ENCODE results near the gene C3orf49. TPM values are rescaled to one million over a fixed set of nuclear protein-coding genes. Genes with fewer than 3 reads are reported as not detected.

C3orf49 gene
- total and polyA plus RNA-seq, 2 experiments from 2014 or later = not detected

DNA sequence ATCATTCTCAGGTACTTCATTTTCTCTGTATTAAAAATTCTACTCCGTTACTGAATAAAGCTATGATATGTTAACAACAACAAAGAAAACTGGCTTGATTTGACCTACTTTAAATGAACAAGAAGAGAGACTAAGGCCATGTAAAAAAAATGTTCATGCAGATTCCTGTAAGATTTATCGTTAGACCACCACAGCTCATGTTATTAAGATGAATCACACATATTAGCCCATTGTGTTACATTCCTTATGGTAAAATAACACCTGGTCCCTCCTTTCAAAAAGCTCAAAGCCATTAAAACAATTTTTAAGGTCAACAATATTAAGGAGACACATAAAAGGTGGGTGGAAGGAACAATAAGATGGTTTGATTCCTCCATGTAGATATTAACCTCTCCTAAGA lies 38.2 kb downstream of the C3orf49 start:
- peaks cover 3% of the 10 kb centered on the region for H3K4me1 ChIP-seq (ENCODE audit: low read depth)
- H3K27me3 ChIP-seq = no peaks in the 10 kb centered on the region
- DNase-seq (ENCODE audit: low read depth in 1 of 2, low spot score in 1 of 2) = peak in 1 of 2 donors; percentile 41
- H3K36me3 ChIP-seq = no peaks in the 10 kb centered on the region
- H3K27ac ChIP-seq = no peak overlapping the region
- TF ChIP-seq, protein P1, sequence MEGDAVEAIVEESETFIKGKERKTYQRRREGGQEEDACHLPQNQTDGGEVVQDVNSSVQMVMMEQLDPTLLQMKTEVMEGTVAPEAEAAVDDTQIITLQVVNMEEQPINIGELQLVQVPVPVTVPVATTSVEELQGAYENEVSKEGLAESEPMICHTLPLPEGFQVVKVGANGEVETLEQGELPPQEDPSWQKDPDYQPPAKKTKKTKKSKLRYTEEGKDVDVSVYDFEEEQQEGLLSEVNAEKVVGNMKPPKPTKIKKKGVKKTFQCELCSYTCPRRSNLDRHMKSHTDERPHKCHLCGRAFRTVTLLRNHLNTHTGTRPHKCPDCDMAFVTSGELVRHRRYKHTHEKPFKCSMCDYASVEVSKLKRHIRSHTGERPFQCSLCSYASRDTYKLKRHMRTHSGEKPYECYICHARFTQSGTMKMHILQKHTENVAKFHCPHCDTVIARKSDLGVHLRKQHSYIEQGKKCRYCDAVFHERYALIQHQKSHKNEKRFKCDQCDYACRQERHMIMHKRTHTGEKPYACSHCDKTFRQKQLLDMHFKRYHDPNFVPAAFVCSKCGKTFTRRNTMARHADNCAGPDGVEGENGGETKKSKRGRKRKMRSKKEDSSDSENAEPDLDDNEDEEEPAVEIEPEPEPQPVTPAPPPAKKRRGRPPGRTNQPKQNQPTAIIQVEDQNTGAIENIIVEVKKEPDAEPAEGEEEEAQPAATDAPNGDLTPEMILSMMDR (IDR thresholded peaks at IDR 0.05; ENCODE audit: low read depth, low read length) = no peak
- H3K9me3 ChIP-seq (ENCODE audit: low read depth) = no peaks in the 10 kb centered on the region
- no peak overlapping the region for H3K4me3 ChIP-seq

DNA sequence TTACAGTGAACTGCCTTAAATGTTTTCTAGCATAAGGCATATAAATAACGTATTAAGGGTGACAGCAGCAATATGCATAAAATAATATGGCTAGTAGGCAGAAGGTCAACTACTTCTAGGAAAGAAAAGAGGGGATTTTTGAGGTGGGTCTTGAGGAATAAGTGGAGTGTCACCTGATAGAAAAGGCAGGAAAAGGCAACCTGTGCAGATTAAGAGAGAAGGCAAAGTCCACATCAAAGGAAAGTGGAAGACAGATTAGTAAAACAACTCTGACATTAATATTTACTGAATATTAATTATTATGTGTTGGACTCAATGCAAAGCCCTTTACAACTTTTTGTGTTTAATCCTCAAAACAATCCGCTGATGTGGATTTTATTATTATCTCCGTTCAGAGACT lies 41.7 kb downstream of the C3orf49 start:
- no peak overlapping the region for H3K4me3 ChIP-seq
- TF ChIP-seq, protein P1 (IDR thresholded peaks at IDR 0.05; ENCODE audit: low read depth, low read length) = no peak
- H3K4me1 ChIP-seq (ENCODE audit: low read depth) = peaks cover 15% of the 10 kb centered on the region
- DNase-seq (ENCODE audit: low read depth in 1 of 2, low spot score in 1 of 2) = no peak
- H3K27ac ChIP-seq = no peak overlapping the region
- H3K9me3 ChIP-seq (ENCODE audit: low read depth) = no peaks in the 10 kb centered on the region
- H3K36me3 ChIP-seq = no peaks in the 10 kb centered on the region
- no peaks in the 10 kb centered on the region for H3K27me3 ChIP-seq

DNA sequence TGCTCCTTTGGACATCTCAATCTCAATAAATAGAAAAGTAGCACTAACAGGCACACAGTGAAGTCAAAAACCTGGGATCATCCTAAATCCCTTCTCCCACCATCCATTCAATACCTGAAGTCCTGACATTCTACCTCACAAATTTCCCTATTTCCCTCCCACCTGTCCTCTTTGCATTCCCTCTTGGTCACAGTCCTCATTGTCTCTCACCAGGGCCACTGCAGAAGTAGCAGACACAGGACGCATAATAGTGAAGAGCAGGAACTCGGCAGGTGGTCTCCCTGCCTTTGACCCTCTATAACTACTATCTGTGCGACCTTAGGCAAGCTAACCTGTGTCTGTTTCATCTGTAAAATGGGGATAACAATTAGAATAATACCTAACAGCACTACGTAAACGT lies 42.2 kb downstream of the C3orf49 start:
- peaks cover 15% of the 10 kb centered on the region for H3K4me1 ChIP-seq (ENCODE audit: low read depth)
- no peaks in the 10 kb centered on the region for H3K9me3 ChIP-seq (ENCODE audit: low read depth)
- H3K27me3 ChIP-seq = no peaks in the 10 kb centered on the region
- H3K36me3 ChIP-seq = no peaks in the 10 kb centered on the region
- no peak overlapping the region for H3K27ac ChIP-seq
- TF ChIP-seq, protein P1 (IDR thresholded peaks at IDR 0.05; ENCODE audit: low read depth, low read length) = no peak
- H3K4me3 ChIP-seq = no peak overlapping the region
- no peak for DNase-seq (ENCODE audit: low read depth in 1 of 2, low spot score in 1 of 2)

DNA sequence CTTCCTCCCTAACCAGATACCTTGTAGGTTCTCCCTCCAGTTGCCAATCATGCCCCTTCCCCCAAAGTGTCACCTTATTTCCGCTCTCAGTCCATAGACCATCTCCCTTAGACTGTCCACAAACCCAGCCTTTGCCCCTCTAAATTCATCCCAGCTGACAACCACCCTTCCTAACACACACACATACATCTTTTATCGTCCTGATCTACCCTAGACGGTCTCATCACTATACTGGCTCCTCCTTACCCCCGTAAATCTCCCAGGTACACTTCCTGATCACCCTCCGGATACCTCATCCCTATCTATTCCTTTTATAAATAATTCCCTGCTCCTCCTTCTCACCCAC lies 43.7 kb downstream of the C3orf49 start:
- H3K27ac ChIP-seq = no peak overlapping the region
- peak overlapping the region; percentile 87 for H3K4me3 ChIP-seq
- DNase-seq (ENCODE audit: low read depth in 1 of 2, low spot score in 1 of 2) = no peak
- TF ChIP-seq, protein P1 (IDR thresholded peaks at IDR 0.05; ENCODE audit: low read depth, low read length) = no peak
- no peaks in the 10 kb centered on the region for H3K27me3 ChIP-seq
- H3K9me3 ChIP-seq (ENCODE audit: low read depth) = no peaks in the 10 kb centered on the region
- H3K36me3 ChIP-seq = no peaks in the 10 kb centered on the region
- peaks cover 15% of the 10 kb centered on the region for H3K4me1 ChIP-seq (ENCODE audit: low read depth)

DNA sequence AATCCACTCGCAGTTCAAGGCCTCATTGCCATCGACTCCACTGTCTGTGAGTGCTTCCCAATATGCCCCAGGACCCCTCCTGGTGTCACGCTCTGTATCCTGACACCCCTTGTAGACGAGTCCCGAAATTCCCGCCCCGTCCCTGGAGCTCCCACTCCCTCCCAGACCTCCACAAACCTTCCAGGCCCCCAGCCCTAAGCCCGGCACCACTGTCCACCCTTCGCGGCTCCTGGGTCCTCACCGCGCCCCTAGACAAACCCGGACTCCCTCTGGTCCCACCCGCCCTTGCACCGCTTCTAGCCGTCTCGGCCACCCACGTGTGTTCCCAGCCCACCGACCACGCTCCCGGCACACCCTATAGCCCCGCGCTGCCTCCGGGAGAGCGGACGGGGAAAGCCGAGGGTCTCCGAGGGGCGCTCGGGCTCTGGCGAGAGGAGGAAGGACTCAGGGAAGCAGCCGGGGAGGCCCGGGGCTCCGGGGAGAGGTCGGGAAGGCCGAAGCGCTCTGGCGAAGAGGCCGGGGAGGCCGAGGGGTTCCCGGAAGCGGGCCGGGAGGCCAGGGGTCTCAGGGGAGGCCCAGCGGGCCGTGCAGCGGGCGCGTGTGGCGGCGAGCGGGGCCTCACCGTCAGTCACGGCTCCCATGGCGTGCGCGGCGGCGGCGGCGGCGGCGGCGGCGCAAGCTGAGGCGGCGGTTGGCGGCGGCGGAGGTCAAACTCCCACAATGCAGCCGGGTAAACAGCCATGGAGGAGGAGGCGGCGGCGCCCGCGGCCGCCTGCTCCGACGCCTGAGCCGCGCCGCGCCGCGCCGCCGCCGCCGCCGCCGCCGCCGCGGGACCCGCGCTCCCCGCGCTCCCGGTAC lies 44.3 kb downstream of the C3orf49 start, which contains the start of the genes ATXN7 and THOC7:
ATXN7 (plus strand) TSS at position 718 of the 858 bp plus-strand sequence. CDS start 48,732 bp downstream, outside the sequence.
THOC7 (minus strand) TSS at position 656 of the 858 bp plus-strand sequence; CDS start at position 641, 15 bp downstream.
- TF ChIP-seq, protein P1 (IDR thresholded peaks at IDR 0.05; ENCODE audit: low read depth, low read length) = no peak
- H3K36me3 ChIP-seq = no peaks in the 10 kb centered on the region
- peak within 1 kb of the TSS; percentile 95 for H3K27ac ChIP-seq
- peaks cover 15% of the 10 kb centered on the region for H3K4me1 ChIP-seq (ENCODE audit: low read depth)
- peak within 1 kb of the TSS; percentile 99 for H3K4me3 ChIP-seq
- no peaks in the 10 kb centered on the region for H3K9me3 ChIP-seq (ENCODE audit: low read depth)
- peak; percentile 71 to 84 for DNase-seq (ENCODE audit: low read depth in 1 of 2, low spot score in 1 of 2)
- no peaks in the 10 kb centered on the region for H3K27me3 ChIP-seq
